ENCODE data around the gene TFAM.

The TFAM gene

DNA sequence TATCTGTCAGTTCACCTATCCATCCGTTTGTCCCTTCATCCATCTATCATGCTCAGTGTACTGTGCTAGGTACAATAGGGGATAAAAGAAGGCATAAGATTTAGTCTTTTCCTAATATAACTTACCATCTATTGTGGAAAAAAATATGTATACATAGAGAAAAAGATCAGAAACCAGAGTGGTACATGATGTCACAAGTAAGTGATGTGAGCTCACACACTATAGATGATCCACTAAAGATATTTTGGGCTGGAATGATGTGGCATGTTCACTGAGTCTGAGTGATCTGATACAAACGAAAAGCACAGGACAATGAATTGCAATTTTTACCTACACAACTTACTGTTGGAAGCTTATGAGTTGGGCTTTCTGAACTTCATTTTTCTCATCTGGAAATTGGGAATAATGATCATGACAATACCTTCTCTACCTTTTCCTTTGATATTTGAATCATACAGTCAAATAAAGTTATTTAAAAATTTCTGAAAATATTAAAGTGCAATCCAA lies 2.7 kb upstream of the TFAM start:
- no peak overlapping the region for H3K9ac ChIP-seq (ENCODE audit: low read length)
- H3K4me3 ChIP-seq (ENCODE audit: low read depth, low read length, poor library complexity, severe bottlenecking): no peak overlapping the region
- peaks cover 27% of the 10 kb centered on the region for H3K4me1 ChIP-seq (ENCODE audit: insufficient read depth, low read length, severe bottlenecking)
- no peak overlapping the region for H2AFZ ChIP-seq (ENCODE audit: low read length)
- no peaks in the 10 kb centered on the region for H4K20me1 ChIP-seq (ENCODE audit: insufficient read depth, low read length)
- H3K4me2 ChIP-seq (ENCODE audit: low read length): no peak overlapping the region
- H3K9me2 ChIP-seq (ENCODE audit: low read depth, low read length): no peaks in the 10 kb centered on the region
- H3K27ac ChIP-seq (ENCODE audit: low read depth, low read length, poor library complexity, severe bottlenecking): no peak overlapping the region
- peaks cover 11% of the 10 kb centered on the region; the same call in 1 of the 2 replicates for H3K36me3 ChIP-seq (ENCODE audit: insufficient read depth, low read length)
- H3K9me3 ChIP-seq (ENCODE audit: low read length): no peaks in the 10 kb centered on the region
- H3K79me2 ChIP-seq (ENCODE audit: insufficient read depth, low read length): peaks cover 21% of the 10 kb centered on the region
- H3K27me3 ChIP-seq (ENCODE audit: insufficient read depth, low read length): no peaks in the 10 kb centered on the region
- TF ChIP-seq EZH2 (IDR thresholded peaks at IDR 0.05; ENCODE audit: borderline replicate concordance, low read length) (no peak), CTCF (IDR thresholded peaks at IDR 0.05; ENCODE audit: low read length) (no peak)
- no peaks in the 10 kb centered on the region for H3F3A ChIP-seq (ENCODE audit: insufficient read depth, low read length)

GRCh38 chr10:58384095-58384494 lies 1.1 kb upstream of the TFAM start:
- Histone ChIP-seq H3K27ac (ENCODE audit: low read depth, low read length, poor library complexity, severe bottlenecking) (peak overlapping the region; percentile 26), H3K9ac (ENCODE audit: low read length) (peak overlapping the region; percentile 79), H3K9me3 (ENCODE audit: low read length) (no peaks in the 10 kb centered on the region), H3K36me3 (ENCODE audit: insufficient read depth, low read length) (peaks cover 27% of the 10 kb centered on the region), H3K4me1 (ENCODE audit: insufficient read depth, low read length, severe bottlenecking) (peaks cover 28% of the 10 kb centered on the region), H3K4me2 (ENCODE audit: low read length) (peak overlapping the region; percentile 86), H3K9me2 (ENCODE audit: low read depth, low read length) (no peaks in the 10 kb centered on the region), H3K4me3 (ENCODE audit: low read depth, low read length, poor library complexity, severe bottlenecking) (peak overlapping the region; percentile 86), H3K79me2 (ENCODE audit: insufficient read depth, low read length) (peaks cover 21% of the 10 kb centered on the region), H2AFZ (ENCODE audit: low read length) (peak overlapping the region; percentile 71), H3K27me3 (ENCODE audit: insufficient read depth, low read length) (no peaks in the 10 kb centered on the region), H3F3A (ENCODE audit: insufficient read depth, low read length) (no peaks in the 10 kb centered on the region), H4K20me1 (ENCODE audit: insufficient read depth, low read length) (no peaks in the 10 kb centered on the region)
- no peak for TF ChIP-seq CTCF (IDR thresholded peaks at IDR 0.05; ENCODE audit: low read length)
- TF ChIP-seq EZH2 (IDR thresholded peaks at IDR 0.05; ENCODE audit: borderline replicate concordance, low read length): no peak

- Histone ChIP-seq H3K9me3 (ENCODE audit: low read length) (no peaks in the 10 kb centered on the region), H4K20me1 (ENCODE audit: insufficient read depth, low read length) (no peaks in the 10 kb centered on the region), H3K27ac (ENCODE audit: low read depth, low read length, poor library complexity, severe bottlenecking) (peak overlapping the region; percentile 26), H3K9ac (ENCODE audit: low read length) (peak overlapping the region; percentile 79), H3F3A (ENCODE audit: insufficient read depth, low read length) (no peaks in the 10 kb centered on the region), H3K4me3 (ENCODE audit: low read depth, low read length, poor library complexity, severe bottlenecking) (peak overlapping the region; percentile 86), H3K4me2 (ENCODE audit: low read length) (peak overlapping the region; percentile 86), H3K79me2 (ENCODE audit: insufficient read depth, low read length) (peaks cover 21% of the 10 kb centered on the region), H3K27me3 (ENCODE audit: insufficient read depth, low read length) (no peaks in the 10 kb centered on the region), H3K4me1 (ENCODE audit: insufficient read depth, low read length, severe bottlenecking) (peaks cover 28% of the 10 kb centered on the region), H3K9me2 (ENCODE audit: low read depth, low read length) (no peaks in the 10 kb centered on the region), H3K36me3 (ENCODE audit: insufficient read depth, low read length) (peaks cover 31% of the 10 kb centered on the region), H2AFZ (ENCODE audit: low read length) (peak overlapping the region; percentile 71)
- no peak for TF ChIP-seq EZH2 (IDR thresholded peaks at IDR 0.05; ENCODE audit: borderline replicate concordance, low read length)
These were observed 639 bp upstream of the TFAM start for GRCh38 chr10:58384544-58384998.

DNA sequence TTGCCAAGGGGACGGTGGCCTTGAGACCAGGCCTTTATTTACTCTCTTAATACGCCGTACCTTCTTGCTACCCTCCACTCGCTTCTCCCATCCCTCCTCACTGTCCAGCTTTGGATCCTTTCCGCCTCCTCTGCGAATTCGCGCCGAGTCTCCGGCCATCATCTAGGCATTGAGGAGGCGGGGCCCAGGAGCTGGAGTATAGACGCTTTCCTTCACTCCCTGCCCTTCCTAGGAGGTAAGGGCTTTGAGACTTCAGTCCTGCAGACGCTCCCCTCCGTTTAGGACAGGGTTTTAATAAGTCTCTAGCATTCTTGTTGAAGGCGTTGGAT lies 538 bp downstream of the TFAM start:
- TF ChIP-seq EZH2 (IDR thresholded peaks at IDR 0.05; ENCODE audit: borderline replicate concordance, low read length): no peak
- TF ChIP-seq CTCF (IDR thresholded peaks at IDR 0.05; ENCODE audit: low read length): no peak
- Histone ChIP-seq H3K79me2 (ENCODE audit: insufficient read depth, low read length) (peaks cover 21% of the 10 kb centered on the region), H3F3A (ENCODE audit: insufficient read depth, low read length) (no peaks in the 10 kb centered on the region), H3K4me3 (ENCODE audit: low read depth, low read length, poor library complexity, severe bottlenecking) (peak overlapping the region; percentile 86), H3K4me1 (ENCODE audit: insufficient read depth, low read length, severe bottlenecking) (peaks cover 28% of the 10 kb centered on the region), H2AFZ (ENCODE audit: low read length) (no peak overlapping the region), H3K9me2 (ENCODE audit: low read depth, low read length) (no peaks in the 10 kb centered on the region), H3K9me3 (ENCODE audit: low read length) (no peaks in the 10 kb centered on the region), H4K20me1 (ENCODE audit: insufficient read depth, low read length) (no peaks in the 10 kb centered on the region), H3K4me2 (ENCODE audit: low read length) (peak overlapping the region; percentile 86), H3K36me3 (ENCODE audit: insufficient read depth, low read length) (peaks cover 43% of the 10 kb centered on the region), H3K9ac (ENCODE audit: low read length) (peak overlapping the region; percentile 91), H3K27me3 (ENCODE audit: insufficient read depth, low read length) (no peaks in the 10 kb centered on the region), H3K27ac (ENCODE audit: low read depth, low read length, poor library complexity, severe bottlenecking) (peak overlapping the region; percentile 30)
